GM12801 (cell line): Measurements from ENCODE around the gene USP37.

ENCODE experiments used
- TF ChIP-seq, protein P1 (sequence below): IDR thresholded peaks from one replicate; pipeline ENCODE4 v1.5.1; 2011; ENCODE audit warnings: control low read depth; ENCODE audit not compliant: insufficient read length; ENCODE audit errors: extremely low read depth

USP37 gene

DNA sequence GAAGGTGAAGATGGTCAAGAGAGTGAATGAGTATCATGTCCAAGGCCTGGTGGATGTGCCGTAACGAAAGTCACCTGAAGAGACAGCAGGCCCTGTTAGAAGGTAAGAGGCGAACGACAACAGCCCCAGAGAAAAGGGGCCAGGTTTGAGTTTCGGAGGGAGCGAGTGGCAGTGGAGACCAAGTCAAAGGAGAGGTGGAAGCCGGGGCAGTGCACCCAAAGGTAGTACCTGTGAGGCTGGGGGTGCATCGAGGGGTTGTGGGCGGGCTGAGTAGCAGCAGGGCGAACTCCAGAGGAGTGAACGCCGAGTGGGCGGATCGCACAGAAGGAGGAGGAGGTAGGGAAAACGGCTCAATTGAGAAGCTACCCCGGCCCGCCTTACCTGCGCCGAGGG is 358 bp downstream of the USP37 start:
- TF ChIP-seq, protein P1, sequence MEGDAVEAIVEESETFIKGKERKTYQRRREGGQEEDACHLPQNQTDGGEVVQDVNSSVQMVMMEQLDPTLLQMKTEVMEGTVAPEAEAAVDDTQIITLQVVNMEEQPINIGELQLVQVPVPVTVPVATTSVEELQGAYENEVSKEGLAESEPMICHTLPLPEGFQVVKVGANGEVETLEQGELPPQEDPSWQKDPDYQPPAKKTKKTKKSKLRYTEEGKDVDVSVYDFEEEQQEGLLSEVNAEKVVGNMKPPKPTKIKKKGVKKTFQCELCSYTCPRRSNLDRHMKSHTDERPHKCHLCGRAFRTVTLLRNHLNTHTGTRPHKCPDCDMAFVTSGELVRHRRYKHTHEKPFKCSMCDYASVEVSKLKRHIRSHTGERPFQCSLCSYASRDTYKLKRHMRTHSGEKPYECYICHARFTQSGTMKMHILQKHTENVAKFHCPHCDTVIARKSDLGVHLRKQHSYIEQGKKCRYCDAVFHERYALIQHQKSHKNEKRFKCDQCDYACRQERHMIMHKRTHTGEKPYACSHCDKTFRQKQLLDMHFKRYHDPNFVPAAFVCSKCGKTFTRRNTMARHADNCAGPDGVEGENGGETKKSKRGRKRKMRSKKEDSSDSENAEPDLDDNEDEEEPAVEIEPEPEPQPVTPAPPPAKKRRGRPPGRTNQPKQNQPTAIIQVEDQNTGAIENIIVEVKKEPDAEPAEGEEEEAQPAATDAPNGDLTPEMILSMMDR: no peak

DNA sequence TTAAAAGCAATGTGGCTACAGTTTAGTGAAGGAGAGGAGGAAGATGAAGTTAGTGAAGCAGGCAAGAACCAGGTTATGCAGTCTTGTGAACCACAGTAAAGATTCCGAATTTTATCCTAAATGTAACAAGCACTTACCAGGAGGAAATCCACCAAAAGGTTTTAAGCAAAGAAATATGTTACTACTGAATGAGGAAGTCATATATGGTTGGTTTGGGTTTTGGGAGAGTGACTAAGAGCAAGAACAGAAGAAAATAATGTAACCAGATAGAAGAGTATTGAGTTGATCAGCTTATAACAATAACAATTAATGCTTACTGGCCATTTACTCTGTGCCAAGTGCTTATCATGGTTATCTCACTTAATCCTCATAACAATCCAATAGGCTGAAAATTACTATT is 1.9 kb downstream of the USP37 start:
- TF ChIP-seq, protein P1: no peak

DNA sequence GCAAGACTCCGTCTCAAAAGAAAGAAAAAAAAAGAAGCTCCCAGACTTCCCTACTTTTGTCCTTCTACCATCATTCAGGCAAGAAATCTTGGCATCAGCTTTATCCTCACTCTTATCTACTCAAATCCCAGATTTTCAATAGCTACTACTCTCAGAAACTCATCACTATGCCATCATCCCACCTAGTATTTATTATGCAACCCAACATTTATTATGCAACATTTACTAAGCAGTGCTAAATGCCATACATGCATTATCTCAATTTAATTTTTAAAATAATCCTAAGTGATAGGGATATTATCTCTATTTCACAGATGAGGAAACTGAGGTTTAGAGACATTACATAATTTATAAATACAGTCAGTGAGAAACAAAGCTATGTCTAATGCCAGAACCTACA is 4.1 kb downstream of the USP37 start:
- TF ChIP-seq, protein P1: no peak

DNA sequence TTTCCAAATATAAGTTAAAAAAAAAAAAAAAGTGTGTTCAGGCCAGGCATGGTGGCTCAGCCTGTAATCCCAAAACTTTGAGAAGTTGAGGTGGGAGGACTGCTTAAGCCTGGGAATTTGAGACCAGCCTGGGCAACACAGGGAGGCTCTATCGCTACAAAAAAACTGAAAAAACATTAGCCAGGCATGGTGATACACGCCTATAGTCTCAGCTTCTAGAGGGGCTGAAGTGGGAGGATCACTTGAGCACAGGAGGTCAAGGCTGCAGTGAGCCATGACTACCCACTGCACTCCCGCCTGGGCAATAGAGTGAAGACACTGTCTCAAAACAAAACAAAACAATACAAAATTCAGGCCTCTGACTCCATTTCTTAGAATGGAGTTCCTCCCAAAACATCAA is 9.2 kb downstream of the USP37 start:
- TF ChIP-seq, protein P1: no peak

DNA sequence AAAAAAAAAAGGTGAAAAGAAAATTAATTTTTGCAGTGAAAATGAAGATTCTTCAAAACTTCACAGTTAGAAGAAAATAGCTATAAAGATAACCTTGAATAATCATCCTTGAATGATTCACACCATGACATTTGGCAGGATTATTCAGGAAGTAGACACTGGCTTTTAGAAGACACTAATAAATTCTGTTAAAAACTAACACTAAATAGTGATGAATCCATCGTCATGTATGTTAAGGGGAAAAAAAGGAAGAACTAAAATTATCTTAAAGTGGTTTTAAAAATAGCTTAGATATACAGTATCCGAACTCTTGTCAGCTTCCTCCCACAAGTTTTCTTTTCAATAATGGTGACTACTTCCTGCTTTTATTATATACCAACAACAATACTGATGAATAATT is 10.2 kb downstream of the USP37 start:
- TF ChIP-seq, protein P1: no peak

DNA sequence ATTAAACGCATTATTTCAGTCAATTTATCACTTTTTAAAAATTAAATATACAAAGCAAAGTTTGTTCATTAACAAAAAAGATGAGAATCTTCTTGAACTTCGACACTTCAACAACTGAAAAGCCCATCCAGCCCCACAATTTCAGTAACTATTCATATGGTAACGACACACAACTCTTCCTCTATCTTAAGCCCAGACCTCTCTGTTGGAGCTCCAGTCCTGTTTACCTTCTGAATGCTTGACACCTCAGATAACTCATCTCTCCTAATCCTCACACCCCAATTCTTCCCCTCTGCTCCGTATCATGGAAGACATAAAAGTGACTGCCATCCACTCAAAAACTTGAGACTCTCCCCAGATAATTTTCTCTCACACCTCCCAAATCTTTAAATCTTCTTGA is 12.6 kb downstream of the USP37 start:
- TF ChIP-seq, protein P1: no peak

DNA sequence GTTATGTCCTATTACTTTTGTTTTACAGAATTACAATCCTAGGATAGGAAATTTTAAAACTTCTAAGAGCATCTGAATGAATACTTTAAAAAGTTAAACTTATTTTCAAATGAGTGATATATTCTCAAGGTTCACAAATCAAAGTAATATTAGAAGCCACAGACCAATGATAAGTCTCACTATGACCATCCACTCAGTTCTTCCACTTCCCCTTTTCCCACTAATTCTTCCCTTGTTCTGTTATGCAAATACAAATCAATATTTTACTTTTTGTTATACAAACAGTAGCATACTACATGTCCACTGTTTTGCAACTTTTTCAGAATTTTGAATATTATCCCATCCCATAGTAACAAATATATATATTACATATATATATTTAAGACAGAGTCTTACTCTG is 20.2 kb downstream of the USP37 start:
- TF ChIP-seq, protein P1: no peak

DNA sequence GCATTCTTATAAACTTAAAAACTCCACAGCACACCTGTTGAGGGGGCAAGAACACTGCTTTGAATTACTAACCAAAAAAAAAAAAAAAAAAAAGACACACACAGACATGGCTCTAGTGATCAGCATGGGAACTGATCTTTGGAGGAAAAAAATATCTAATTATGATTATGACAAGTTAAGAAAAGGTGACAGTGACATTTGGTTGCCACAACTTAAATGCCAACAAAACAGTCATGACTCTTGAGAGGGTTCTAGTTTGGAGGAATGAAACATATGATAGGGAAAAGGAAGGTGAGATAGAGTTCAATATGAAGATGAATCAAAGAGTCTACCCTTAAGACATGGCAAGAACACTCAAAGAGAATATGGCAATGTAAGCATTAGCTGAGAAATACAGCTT is 20.6 kb downstream of the USP37 start:
- TF ChIP-seq, protein P1: no peak
